HL-60 (cell line): Measurements from ENCODE around the gene RBMY1D.
"Not testable (repeated sequence)": the region's sequence is repeated elsewhere in the genome, so short reads cannot be mapped to it uniquely, and the experiment has no call there.

Experiments used
- DNase-seq, 2 experiments: peaks; one replicate each; pipeline ENCODE4 v3.0.0-alpha.2; 2010 to 2020; ENCODE audit warnings: low read depth in 1 of 2, low spot score in 1 of 2
- H3K27ac ChIP-seq: fragments of 250-450 bp; sonication (Bioruptor Pico); replicated peaks from 2 replicates; pipeline ENCODE4 v1.5.1; 2020; ENCODE audit warnings: mild to moderate bottlenecking, moderate library complexity
- H3K27me3 ChIP-seq: fragments of 250-450 bp; sonication (Bioruptor Pico); 2 replicates; pipeline ENCODE4 v1.5.1; 2021; ENCODE audit warnings: mild to moderate bottlenecking, moderate library complexity; ENCODE audit not compliant: insufficient read depth, poor library complexity, severe bottlenecking
- H3K4me3 ChIP-seq: replicated peaks from 2 replicates; pipeline ENCODE4 v1.5.1; 2011; ENCODE audit warnings: mild to moderate bottlenecking, control low read depth, low read length; ENCODE audit not compliant: insufficient read depth
- CTCF ChIP-seq: IDR thresholded peaks from one replicate; pipeline ENCODE4 v1.5.1; 2011; ENCODE audit warnings: low read length, control low read depth, inconsistent platforms; ENCODE audit not compliant: insufficient read depth
- GABPA ChIP-seq: IDR thresholded peaks from 2 replicates; pipeline ENCODE4 v1.6.1; 2012; ENCODE audit warnings: low read depth
- POLR2AphosphoS5 ChIP-seq: IDR thresholded peaks from 2 replicates; pipeline ENCODE4 v1.6.1; 2012; ENCODE audit warnings: low read depth
- REST ChIP-seq: IDR thresholded peaks from 2 replicates; pipeline ENCODE4 v1.6.1; 2012; ENCODE audit warnings: low read depth; ENCODE audit not compliant: insufficient replicate concordance
- SPI1 ChIP-seq: IDR thresholded peaks from 2 replicates; pipeline ENCODE4 v1.6.1; 2012; ENCODE audit warnings: low read depth, mild to moderate bottlenecking, borderline replicate concordance
- long read RNA-seq: library from polyadenylated mRNA; unstranded; transcript quantifications from one replicate; pipeline ENCODE4 v2.0.0, GENCODE V29; 2020

Gene RBMY1D
- long read RNA-seq: 0 reads

- DNase-seq, H3K27ac ChIP-seq, H3K27me3 ChIP-seq, H3K4me3 ChIP-seq: not testable (repeated sequence)
Measured at GRCh38 chrY:21894426-21894825, at the start of gene RBMY1D. RBMY1D (minus strand) TSS chrY:21894526; CDS start chrY:21892513, 2,013 bp downstream.

GRCh38 chrY:21917932-21918331 is 23.6 kb upstream of the RBMY1D start, which contains the start of gene RBMY1E:
RBMY1E (minus strand) TSS chrY:21918032; CDS start chrY:21916054, 1,978 bp downstream.
- not testable (repeated sequence) for H3K27me3 ChIP-seq, H3K27ac ChIP-seq, H3K4me3 ChIP-seq, DNase-seq

- H3K4me3 ChIP-seq, H3K27me3 ChIP-seq, DNase-seq, H3K27ac ChIP-seq: not testable (repeated sequence)
Measured at GRCh38 chrY:21869407-21870076, 24.8 kb downstream of the RBMY1D start.

- no peak for DNase-seq
- Histone ChIP-seq H3K4me3 (no peak overlapping the region), H3K27ac (no peak overlapping the region), H3K27me3 (no peaks in the 10 kb centered on the region)
- TF ChIP-seq SPI1 (no peak), POLR2AphosphoS5 (no peak), CTCF (no peak), REST (no peak), GABPA (no peak)
Measured at GRCh38 chrY:21845481-21845880, 48.8 kb downstream of the RBMY1D start.

- Histone ChIP-seq H3K27ac (no peak overlapping the region), H3K4me3 (no peak overlapping the region), H3K27me3 (no peaks in the 10 kb centered on the region)
- TF ChIP-seq GABPA (no peak), POLR2AphosphoS5 (no peak), SPI1 (no peak), REST (no peak), CTCF (no peak)
- DNase-seq: no peak
Measured at GRCh38 chrY:21842090-21842489, 52.2 kb downstream of the RBMY1D start.
